GM13976 (cell line): Measurements from ENCODE around the gene RASA3.

Source experiments
- DNase-seq: peaks from one replicate; pipeline ENCODE4 v3.0.0; 2012; ENCODE audit warnings: low spot score
- in situ Hi-C: fragments of 300-500 bp; cut with MboI; formaldehyde crosslinking; loops from one replicate; pipeline ENCODE4 v1.12.0; 2022; ENCODE audit warnings: low sequenced_read_pairs, mixed read lengths, inconsistent platforms; ENCODE audit not compliant: unreplicated experiment
- TF ChIP-seq, protein P1 (sequence below): IDR thresholded peaks from 2 replicates; pipeline ENCODE4 v1.5.1; 2012; ENCODE audit warnings: borderline replicate concordance, mild to moderate bottlenecking; ENCODE audit not compliant: insufficient read depth; ENCODE audit errors: extremely low read depth, missing control alignments, control extremely low read depth

The RASA3 gene

DNA sequence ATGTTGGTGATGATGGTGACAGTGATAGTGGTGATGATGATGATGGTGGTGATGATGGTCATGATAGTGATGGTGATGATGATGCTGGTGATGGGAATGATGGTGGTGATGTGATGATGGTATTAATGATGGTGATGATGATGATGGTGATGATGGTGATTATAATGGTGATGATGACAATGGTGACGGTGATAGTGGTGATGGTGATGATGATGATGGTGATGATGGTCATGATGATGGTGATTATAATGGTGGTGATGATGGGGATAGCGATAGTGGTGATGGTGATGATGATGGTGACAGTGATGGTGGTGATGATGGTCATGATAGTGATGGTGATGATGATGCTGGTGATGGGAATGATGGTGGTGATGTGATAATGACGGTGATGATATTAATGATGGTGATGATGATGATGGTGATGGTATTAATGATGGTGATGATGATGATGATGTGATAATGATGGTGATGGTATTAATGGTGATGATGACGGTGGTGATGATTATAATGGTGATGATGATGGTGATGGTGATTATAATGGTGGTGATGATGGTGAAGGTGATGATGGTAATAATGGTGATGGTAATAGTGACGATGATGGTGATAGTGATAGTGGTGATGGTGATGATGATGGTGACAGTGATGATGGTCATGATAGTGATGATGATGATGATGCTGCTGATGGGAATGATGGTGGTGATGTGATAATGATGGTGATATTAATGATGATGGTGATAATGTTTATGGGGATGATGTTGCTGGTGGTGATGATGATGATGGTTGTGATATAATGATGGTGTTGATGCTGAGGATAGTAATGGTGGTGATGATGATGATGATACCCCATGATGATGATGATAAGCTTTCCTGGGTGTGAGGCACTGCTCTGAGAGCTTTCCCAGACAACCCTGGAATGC, 166.2 kb downstream of the RASA3 start:
- DNase-seq, result no peak
- in situ Hi-C loops, result no loop called here
- TF ChIP-seq, protein P1, sequence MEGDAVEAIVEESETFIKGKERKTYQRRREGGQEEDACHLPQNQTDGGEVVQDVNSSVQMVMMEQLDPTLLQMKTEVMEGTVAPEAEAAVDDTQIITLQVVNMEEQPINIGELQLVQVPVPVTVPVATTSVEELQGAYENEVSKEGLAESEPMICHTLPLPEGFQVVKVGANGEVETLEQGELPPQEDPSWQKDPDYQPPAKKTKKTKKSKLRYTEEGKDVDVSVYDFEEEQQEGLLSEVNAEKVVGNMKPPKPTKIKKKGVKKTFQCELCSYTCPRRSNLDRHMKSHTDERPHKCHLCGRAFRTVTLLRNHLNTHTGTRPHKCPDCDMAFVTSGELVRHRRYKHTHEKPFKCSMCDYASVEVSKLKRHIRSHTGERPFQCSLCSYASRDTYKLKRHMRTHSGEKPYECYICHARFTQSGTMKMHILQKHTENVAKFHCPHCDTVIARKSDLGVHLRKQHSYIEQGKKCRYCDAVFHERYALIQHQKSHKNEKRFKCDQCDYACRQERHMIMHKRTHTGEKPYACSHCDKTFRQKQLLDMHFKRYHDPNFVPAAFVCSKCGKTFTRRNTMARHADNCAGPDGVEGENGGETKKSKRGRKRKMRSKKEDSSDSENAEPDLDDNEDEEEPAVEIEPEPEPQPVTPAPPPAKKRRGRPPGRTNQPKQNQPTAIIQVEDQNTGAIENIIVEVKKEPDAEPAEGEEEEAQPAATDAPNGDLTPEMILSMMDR, result no peak

DNA sequence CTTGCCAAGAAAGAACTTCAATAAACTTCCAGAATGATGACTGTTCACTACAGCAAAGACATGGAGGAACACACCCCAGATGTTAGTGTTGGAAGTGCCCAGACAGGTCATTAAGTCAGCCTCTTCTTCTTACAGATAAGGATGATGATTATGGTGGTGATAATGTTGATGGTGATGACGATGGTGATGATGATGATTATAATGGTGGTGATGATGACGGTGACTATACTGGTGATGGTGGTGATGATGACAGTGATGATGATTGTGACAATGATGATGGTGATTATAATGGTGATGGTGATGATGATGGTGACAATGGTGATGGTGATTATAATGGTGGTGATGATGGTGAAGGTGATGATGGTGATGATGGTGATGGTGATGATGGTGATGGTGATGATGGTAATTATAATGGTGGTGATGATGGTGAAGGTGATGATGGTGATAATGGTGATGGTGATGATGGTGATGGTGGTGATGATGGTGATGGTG, 167.0 kb downstream of the RASA3 start:
- TF ChIP-seq, protein P1, result no peak
- in situ Hi-C loops, result no loop called here
- DNase-seq, result no peak

DNA sequence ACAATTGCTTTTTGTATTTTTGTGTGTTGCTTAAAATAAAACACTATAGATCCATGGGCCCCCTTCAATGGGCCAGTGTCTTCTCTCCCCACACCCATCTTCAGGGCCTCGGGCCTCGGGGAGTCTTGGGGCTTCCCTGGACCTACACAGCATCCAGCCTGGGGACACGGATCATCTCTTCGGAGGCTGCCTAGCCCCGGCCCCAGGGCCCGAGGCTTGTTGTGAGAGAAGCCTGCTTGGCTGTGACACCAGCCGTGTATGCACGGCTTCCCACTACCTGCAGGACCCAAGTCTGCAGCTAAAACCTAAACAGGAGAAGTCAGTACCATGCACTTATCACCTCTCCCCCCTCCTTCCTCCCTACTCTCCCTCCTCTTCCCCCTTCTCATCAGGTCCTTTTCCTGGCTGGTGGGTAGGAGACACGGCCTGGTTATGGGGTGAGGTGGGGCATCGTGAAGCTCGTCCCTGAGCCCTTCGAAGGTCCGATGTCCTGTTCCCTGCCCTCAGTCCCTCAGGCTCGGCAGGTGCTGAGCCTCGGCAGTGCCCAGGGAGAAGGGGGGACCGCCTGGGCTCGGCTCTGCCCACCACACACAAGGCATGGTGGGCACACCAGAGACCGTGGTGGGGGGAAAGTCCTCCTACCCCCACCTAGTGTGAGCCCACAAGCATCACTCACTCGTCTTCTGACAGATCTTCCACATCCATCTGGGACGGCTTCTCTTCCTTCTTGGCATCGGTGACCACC, 168.0 kb downstream of the RASA3 start:
- in situ Hi-C loops, result no loop called here
- TF ChIP-seq, protein P1, result no peak
- no peak for DNase-seq

DNA sequence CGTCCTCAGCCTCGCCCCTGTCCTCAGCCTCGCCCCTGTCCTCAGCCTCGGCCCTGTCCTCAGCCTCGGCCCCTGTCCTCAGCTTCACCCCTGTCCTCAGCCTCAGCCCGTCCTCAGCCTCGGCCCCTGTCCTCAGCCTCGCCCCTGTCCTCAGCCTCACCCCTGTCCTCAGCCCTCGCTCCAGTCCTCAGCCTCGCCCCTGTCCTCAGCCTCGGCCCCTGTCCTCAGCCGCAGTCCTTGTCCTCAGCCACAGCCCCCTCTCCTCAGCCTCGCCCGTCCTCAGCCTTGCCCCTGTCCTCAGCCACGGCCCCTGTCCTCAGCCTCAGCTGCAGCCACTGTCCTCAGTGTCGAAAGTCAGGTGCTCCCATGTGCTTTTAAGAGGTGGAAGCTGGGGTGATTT, 169.0 kb downstream of the RASA3 start:
- TF ChIP-seq, protein P1, result no peak
- in situ Hi-C loops, result no loop called here

DNA sequence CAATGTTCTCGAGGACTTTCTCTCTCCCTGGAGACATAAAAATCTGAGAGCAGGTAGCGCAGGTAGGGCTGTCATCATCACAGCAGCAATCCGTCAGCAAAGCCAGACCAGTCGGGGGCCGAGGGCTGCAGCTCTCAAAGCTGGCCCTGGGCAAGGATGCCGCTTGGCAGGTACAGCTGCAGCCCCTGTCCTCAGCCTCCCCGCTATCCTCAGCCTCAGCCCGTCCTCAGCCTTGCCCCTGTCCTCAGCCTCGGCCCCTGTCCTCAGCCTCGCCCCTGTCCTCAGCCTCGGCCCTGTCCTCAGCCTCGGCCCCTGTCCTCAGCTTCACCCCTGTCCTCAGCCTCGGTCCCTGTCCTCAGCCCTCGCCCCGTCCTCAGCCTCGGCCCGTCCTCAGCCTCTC, 169.4 kb downstream of the RASA3 start:
- TF ChIP-seq, protein P1, result no peak
- in situ Hi-C loops, result no loop called here
- DNase-seq, result no peak

More for the DNA sequence above, 169.0 kb downstream of the RASA3 start:
- DNase-seq, result no peak

DNA sequence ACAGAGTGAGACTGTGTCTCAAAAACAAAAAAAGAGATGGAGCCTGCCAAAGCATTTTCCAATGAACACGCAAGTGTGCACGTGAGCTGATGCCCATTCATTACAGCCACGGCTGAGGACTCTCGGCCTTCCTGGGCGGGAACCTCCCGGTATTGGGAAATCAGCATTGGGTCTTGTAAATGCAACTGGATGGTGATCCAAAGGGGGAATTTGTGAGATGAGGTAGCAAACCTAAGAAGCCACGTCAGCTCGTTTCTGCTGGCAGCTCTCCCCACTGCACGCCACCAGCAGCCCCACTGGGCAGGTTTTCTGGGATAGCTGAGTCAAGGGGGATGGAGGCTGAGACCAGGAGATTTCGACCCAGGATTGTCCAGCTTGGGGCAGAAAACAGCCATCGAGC, 170.0 kb downstream of the RASA3 start:
- TF ChIP-seq, protein P1, result no peak
- no peak for DNase-seq
- in situ Hi-C loops, result no loop called here
